NCI-H460 (cell line): ENCODE results near the gene CXCL1. TPM values are rescaled to one million over a fixed set of nuclear protein-coding genes. Genes with fewer than 3 reads are reported as not detected.

Source experiments
- DNase-seq: peaks from one replicate; pipeline ENCODE4 v3.0.0-alpha.2; 2016; ENCODE audit warnings: low read depth; ENCODE audit errors: extremely low read depth
- total RNA-seq: library from RNA; depleted of rRNA; stranded (reverse); fragments of >200 nt; shearing (Covaris generic); gene quantifications from 2 replicates; pipeline ENCODE4 v1.2.3, GENCODE V29; 2014

CXCL1 gene
- total RNA-seq, 1 experiment from 2014 or later = 527 TPM

DNA sequence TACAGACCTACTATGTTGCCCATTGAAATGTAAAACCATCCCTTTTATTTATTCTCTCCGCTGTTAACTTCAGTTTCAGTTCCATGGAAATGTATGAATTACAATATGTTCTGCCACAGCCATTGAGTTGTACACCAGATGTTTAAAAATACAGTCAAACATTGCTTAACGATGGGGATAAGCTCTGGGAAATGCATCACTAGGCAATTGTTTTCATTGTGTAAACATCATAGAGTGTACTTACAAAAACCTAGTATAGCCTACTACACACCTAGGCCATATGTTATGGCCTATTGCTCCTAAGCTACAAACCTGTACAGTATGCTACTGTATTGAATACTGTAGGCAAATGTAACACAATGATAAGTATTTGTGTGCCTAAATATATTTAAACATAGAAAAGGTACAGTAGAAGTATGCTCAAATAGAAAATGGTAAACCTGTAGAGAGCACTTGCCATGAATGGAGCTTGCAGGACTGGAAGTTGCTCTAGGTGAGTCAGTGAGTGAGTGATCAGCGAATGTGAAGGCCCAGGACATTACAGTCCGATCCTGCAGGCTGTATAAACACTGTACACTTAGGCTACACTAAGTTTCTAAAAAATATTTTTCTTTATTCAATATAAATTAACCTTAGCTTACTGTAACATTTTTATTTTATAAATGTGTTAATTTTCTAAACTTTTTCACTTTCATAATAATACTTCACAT, 18.8 kb upstream of the CXCL1 start:
- DNase-seq = no peak

DNA sequence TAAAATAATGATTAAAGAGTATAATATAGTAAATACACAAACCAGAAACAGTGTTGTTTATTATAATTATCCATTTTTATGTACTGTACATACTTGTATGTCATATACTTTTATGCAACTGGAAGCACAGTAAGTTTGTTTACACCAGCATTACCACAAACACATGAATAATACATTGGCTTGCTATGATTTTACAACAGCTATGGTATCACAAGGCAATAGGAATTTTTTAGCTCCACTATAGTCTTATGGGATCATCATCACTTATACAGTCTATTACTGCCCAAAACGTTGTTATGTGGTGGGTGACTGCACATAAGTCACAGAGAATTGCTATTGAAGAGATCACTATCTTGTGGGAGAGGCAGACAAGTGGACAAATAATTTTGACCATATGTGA, 17.9 kb upstream of the CXCL1 start:
- no peak for DNase-seq

DNA sequence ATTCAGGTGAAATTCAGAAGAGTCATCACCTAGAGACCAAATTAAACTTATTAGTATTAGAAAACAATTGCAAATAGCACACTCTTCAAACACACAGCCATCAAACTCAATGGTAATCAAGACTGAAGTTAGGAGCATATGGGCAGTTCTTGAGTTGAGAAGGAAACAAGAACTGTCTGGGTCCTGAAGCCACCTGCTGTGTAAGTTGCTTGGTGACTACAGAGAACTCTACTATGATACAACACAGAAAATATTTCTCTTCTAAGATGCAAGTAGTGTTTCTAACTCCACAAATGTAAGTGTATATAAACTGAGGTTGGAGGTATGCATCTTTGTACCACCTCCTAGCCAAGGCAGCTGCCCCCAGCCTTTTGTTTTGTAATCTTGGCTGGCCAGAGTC, 16.4 kb upstream of the CXCL1 start:
- no peak for DNase-seq

- DNase-seq = no peak
These were observed 15.9 kb upstream of the CXCL1 start, which contains the start of gene PF4V1 for GRCh38 chr4:73853246-73853704. Gene PF4V1, plus strand, starts transcription at chr4:73853296. Its CDS starts 67 bp downstream, at chr4:73853363.

DNA sequence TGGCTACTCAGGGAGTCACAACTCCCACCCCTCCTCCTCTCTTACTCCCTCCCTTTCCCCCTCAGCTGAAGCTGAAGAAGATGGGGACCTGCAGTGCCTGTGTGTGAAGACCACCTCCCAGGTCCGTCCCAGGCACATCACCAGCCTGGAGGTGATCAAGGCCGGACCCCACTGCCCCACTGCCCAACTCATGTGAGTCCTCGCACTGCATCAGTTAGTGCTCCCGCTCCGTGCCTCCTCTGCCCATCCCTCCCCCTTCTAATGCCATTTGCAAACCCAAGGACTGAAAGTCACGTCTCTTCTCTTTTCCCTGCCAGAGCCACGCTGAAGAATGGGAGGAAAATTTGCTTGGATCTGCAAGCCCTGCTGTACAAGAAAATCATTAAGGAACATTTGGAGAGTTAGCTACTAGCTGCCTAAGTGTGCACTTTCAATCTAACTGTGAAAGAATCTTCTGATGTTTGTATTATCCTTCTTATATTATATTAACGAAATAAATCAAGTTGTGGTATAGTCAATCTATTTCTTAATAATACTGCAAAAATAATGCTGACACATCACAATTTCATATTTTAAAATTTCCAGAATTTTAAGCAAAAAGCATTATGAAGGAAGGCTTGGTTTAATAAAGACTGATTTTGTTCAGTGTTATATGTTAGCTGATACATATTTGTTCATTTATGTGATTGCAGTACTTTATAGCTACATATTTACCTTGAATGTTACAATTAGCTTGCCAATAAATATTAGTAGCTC, 15.3 kb upstream of the CXCL1 start:
- DNase-seq = no peak

DNA sequence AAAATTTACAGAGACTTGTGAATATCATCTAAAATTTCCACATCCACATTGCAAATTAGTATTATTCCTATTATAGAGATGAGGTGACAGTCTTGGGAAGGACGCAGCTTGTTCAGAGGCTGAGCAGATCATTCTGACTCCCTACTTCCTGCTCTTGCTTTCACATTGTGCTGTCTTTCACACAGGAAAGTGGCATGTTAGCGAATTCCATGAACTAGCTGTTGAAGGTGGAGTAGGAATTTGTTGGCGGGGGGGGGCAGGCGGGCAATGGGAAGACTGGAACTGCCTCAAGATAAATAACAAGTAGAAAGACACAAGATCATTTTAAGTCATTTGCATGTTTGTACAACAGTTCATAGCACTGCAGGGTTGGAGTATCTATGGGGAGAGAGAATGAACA, 13.8 kb upstream of the CXCL1 start:
- DNase-seq = peak; percentile 88

DNA sequence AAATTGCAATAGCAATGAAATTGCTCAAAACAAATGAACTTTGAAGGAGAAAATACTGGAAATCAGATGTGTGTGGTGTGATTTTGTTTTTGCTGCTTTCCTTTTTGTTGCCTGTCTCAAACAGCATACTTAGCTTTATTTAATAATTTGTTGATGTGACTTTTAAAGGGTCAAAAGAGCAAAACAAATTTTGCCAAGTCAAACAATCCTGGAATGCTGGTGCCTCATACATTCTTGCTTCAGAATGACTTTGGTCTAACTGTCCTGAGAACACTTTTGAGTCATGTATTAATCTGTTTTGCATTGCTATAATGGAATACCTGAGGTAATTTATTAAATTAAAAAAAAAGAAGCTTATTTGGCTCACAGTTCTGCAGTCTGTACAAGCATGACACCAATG, 12.7 kb upstream of the CXCL1 start:
- DNase-seq = peak; percentile 76

GRCh38 chr4:73859614-73860088, 9.5 kb upstream of the CXCL1 start:
- no peak for DNase-seq

- DNase-seq = no peak
These were observed 9.0 kb upstream of the CXCL1 start for GRCh38 chr4:73860181-73860580.

GRCh38 chr4:73860917-73861316, 8.3 kb upstream of the CXCL1 start:
- DNase-seq = no peak

GRCh38 chr4:73862322-73862721, 6.9 kb upstream of the CXCL1 start:
- DNase-seq = no peak

DNA sequence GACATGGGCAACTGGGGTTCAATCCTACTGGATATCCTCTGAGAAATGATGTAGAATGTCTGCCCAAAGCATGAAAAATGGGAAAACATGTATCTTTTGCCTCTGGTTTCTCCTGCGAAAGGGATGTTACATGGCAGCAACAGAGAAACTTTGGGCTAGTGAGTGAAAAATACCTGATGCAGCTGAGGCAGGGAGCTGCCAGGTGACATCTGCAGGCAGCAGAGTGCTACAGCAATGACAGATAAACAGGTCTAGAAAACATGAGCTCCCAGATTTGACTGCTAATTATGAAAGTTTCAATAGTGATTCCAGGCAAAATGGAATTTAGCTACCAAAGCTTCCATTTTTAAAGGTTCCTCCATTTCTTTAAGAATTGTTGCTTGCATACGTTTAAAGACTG, 4.8 kb upstream of the CXCL1 start:
- no peak for DNase-seq

DNA sequence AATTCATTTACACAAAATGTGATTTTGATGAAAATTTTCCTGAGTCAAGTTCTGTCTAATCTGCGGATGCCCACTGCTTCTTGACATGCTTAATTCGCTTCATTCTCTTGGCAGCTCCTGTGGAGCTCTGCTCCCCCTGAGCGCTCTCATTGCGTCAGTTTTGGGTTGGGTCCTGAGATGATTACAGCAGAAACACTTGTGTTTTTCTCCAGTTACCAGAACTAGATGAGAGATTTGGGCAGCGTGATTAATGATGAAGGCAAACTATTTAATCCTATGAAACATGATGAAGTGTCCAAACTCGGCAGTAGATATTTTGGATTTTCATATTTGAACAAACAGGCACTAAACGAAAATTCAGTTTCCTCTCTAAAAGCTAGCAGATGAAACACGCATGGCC, 4.2 kb upstream of the CXCL1 start:
- no peak for DNase-seq

- no peak for DNase-seq
These were observed 3.6 kb upstream of the CXCL1 start for GRCh38 chr4:73865431-73866096.

DNA sequence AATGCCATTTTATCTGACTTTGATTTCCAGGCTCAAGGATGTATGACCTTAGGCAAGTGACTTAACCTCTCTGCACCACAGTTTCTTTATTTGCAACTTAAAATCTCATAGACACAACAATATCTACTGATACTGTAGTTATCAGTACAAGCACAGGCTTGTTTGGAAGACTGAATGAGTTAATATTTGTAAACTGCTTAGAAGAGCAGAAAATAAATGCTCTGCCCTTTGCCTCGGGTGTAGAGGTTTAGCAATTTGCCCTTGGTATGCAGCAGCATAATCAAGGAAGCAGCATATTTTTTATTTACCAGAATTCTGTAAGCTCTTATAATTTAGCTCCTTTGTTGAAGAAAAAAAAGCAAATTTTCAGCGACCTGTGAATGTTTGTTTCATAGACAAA, 2.9 kb upstream of the CXCL1 start:
- DNase-seq = no peak

GRCh38 chr4:73867783-73868182, 1.4 kb upstream of the CXCL1 start:
- no peak for DNase-seq

DNA sequence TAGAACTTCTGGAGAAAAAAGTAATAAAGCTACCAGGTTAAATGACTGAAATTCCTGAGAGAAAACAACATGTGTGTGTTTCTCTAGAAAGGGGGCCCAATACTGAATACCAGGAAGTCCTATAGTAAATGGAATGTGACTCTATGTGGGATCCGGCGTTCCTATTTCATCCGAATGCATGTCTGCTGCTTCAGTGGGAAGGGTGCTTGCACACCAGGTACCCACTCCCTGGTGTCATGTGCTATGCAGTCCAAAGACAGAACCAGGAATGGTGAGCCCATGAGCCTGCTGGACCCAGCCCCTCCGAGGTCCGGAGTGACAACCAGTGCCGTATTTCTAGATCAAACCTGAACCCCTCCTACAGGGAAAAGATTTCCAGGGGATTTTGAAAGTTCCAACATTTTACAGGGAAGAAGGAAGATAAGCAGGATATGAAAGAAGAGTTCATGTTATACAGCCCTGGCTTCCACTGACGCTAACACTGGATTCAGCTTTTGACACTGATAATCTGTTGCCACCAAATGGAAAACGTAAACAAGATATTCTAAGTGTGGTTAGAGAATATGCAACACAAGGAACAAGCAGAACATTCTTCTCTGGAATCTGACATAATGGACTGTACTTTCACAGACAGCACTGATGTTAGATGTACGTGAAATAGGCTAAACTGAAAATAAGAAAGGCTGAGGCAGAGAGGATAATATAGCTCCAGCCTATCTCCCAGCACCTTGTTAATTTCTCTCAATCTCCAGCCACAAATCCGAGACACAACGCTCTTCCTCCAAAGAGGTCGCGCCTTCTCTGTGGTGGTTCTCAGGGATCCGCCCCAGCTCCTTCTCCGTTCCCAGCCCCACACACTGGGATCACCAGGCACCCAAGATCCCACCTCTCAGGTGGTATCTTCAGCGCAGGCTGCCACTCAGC, 725 bp upstream of the CXCL1 start:
- no peak for DNase-seq

DNA sequence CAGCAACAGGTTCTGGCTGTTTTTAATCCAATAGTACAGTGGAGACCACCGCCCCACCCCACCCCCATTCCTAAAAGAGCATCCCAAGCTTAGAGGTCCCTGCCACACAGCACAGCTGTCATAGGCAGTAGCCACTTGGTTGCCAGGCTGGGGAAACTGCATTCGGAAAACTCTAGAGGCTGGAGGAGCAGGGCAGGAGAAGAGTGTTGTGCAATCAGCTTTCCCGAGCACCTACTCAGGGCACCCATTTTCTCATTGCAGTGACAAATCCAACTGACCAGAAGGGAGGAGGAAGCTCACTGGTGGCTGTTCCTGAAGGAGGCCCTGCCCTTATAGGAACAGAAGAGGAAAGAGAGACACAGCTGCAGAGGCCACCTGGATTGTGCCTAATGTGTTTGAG, 1.1 kb downstream of the CXCL1 start:
- peak; percentile 81 for DNase-seq

GRCh38 chr4:73870768-73871167, 1.6 kb downstream of the CXCL1 start:
- no peak for DNase-seq

- DNase-seq = no peak
These were observed 2.5 kb downstream of the CXCL1 start for GRCh38 chr4:73871511-73872310.
